Measurements from ENCODE around the gene KRT71. TPM values are rescaled to one million over a fixed set of nuclear protein-coding genes. Genes with fewer than 3 reads are reported as not detected.

Gene KRT71
- polyA plus RNA-seq, 3 donors = not detected

Other genes with a start within 250 kb of the KRT71 start
- gene KRT83, start 231.7 kb downstream of the KRT71 start, polyA plus RNA-seq = not detected
- gene KRT85, start 185.7 kb downstream of the KRT71 start, polyA plus RNA-seq = not detected
- not detected for gene KRT84, start 167.5 kb downstream of the KRT71 start, polyA plus RNA-seq
- gene KRT82, start 146.8 kb downstream of the KRT71 start, polyA plus RNA-seq = not detected
- under 1 TPM in 1 of 3 donors, not detected in 2; 0.11 TPM for gene KRT75, start 118.8 kb downstream of the KRT71 start, polyA plus RNA-seq
- under 1 TPM in 2 of 3 donors, not detected in 1; 0.05 to 0.85 TPM for gene KRT6B, start 101.0 kb downstream of the KRT71 start, polyA plus RNA-seq
- under 1 TPM in 1 of 3 donors, not detected in 2; 0.56 TPM for gene KRT6C, start 79.3 kb downstream of the KRT71 start, polyA plus RNA-seq
- gene KRT6A, start 59.9 kb downstream of the KRT71 start, polyA plus RNA-seq = 1 to 10 TPM in 1 of 3 donors, under 1 TPM in 1, not detected in 1; 0.43 to 9.1 TPM
- gene KRT5, start 32.8 kb downstream of the KRT71 start, polyA plus RNA-seq = 10 to 100 TPM in 1 of 3 donors, 1 to 10 TPM in 1, under 1 TPM in 1; 0.99 to 12.1 (median 1.8) TPM
- gene KRT74, start 20.7 kb upstream of the KRT71 start, polyA plus RNA-seq = not detected
- under 1 TPM; 0.13 to 0.34 (median 0.21) TPM for gene KRT72, start 48.3 kb upstream of the KRT71 start, polyA plus RNA-seq
- gene KRT73, start 65.4 kb upstream of the KRT71 start, polyA plus RNA-seq = under 1 TPM in 2 of 3 donors, not detected in 1; 0.07 to 0.09 TPM
- not detected for gene KRT2, start 99.1 kb upstream of the KRT71 start, polyA plus RNA-seq
- not detected for gene KRT1, start 127.3 kb upstream of the KRT71 start, polyA plus RNA-seq
- under 1 TPM in 2 of 3 donors, not detected in 1; 0.01 to 0.08 TPM for gene KRT77, start 150.4 kb upstream of the KRT71 start, polyA plus RNA-seq
- gene KRT76, start 224.2 kb upstream of the KRT71 start, polyA plus RNA-seq = not detected
- gene KRT3, start 243.0 kb upstream of the KRT71 start, polyA plus RNA-seq = not detected

Data from adipose tissue (tissue), 3 donors.